Heart left ventricle (tissue), 11 donors: ENCODE measurements around the gene KCNE2. TPM values are rescaled to one million over a fixed set of nuclear protein-coding genes. Genes with fewer than 3 reads are reported as not detected.

Experiments
- polyA plus RNA-seq, 2 donors: library from polyadenylated mRNA; stranded (reverse); fragments of 200-250 nt; gene quantifications; one replicate each; pipeline ENCODE4 v1.2.3, GENCODE V29; 2013
- total RNA-seq, 9 donors: library from RNA; depleted of rRNA in 2 of 9; stranded (reverse); fragments of >200 nt in 2 of 9; fragmentation: NEBNext Ultra II Directional in 3 of 9; extraction: Animal tissue kit (Norgen Biotek cat#: 25700) in 3 of 9; gene quantifications; one replicate each; pipeline versions ENCODE4 v1.1.0 to v1.2.4, GENCODE V29; 2016 to 2023
- donor health status: ischemic (EF 13 %, LVEDD 7.1; RV severe dilation, severe dysfunction).
- donor health status: healthy with polysubstance abuse.
- donor health status: DM: no; HTN: yes; CAD: no.
- donor health status: DM: no; HTN: no; CAD: no.
- donor health status: ischemic (EF 25% LVEDD 5.7; RV mildly dilated, moderate dysfunction).
- donor health status: healthy.
- donor health status: DM: yes; HTN: yes; CAD: no.
- donor health status: PGD.
- donor health status: nonischemic (EF 23%, LVEDD 6.1; RV moderate dilation, normal function).

KCNE2 gene
- total and polyA plus RNA-seq, 11 donors, result 0.07 TPM; not detected in 10

Other genes starting within 250 kb of the KCNE2 start
- 10 to 100 TPM in 4 of 9 donors, 1 to 10 TPM in 5; 2.3 to 25.8 (median 6.9) TPM for gene SMIM11, start 11.5 kb downstream of the KCNE2 start, total RNA-seq
- 1 to 10 TPM in 1 of 2 donors, under 1 TPM in 1; 0.91 to 5.0 TPM for gene SMIM11, start 11.5 kb downstream of the KCNE2 start, polyA plus RNA-seq
- gene SMIM34, start 59.9 kb downstream of the KCNE2 start, total RNA-seq, result under 1 TPM in 2 of 9 donors, not detected in 7; 0.25 to 0.69 TPM
- not detected for gene SMIM34, start 59.9 kb downstream of the KCNE2 start, polyA plus RNA-seq
- gene KCNE1, start 148.2 kb downstream of the KCNE2 start, total RNA-seq, result 10 to 100 TPM in 2 of 9 donors, 1 to 10 TPM in 6, under 1 TPM in 1; 0.71 to 11.1 (median 5.6) TPM
- gene KCNE1, start 148.2 kb downstream of the KCNE2 start, polyA plus RNA-seq, result 1 to 10 TPM; 1.7 to 4.3 TPM